ENCODE data around the gene TTPAL. TPM values are rescaled to one million over a fixed set of nuclear protein-coding genes. Genes with fewer than 3 reads are reported as not detected.

Gene TTPAL
- total and polyA plus RNA-seq, 2 of the 4 experiments (the other 2 are of a cell fraction): 8.2 to 18.1 TPM

DNA sequence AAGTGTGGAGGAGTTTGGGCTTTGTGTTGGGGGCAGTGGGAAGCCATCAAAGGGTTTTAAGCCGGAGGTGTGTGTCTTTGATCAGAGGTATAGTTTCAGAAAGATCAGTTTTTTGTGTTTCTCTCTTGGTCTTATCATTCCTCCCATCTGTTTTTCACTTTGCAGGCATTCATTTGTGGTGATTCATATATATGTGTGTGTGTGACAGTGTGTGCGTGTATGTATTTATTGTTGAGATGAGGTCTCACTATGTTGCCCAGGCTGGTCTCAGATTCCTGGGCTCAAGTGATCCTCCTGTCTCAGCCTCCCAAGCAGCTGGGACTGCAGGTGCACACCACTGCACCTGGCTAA lies 57.3 kb downstream of the TTPAL start:
- in situ Hi-C loops (cut with MboI; ENCODE audit: low sequenced_read_pairs): loop anchor here (10.0 kb wide), 1 partner anchor 72 kb away; no protein-coding TSS in a partner anchor

More for the DNA sequence above, 57.3 kb downstream of the TTPAL start:
- ChIA-PET POLR2A (ENCODE audit: unreplicated experiment) (no interaction called here), CTCF (no interaction called here)
- peak overlapping the region; percentile 35 for H2AK9ac ChIP-seq (replicated peaks; ENCODE audit: low read depth, low read length, poor library complexity)
- H3K56ac ChIP-seq (ENCODE audit: extremely low read depth, insufficient read depth, low read length): no peak overlapping the region
- peaks cover 15 to 21% of the 10 kb centered on the region in 2 experiments for H3K79me1 ChIP-seq (ENCODE audit: low read depth in 1 of 2, low read length in 2 of 2)
- H3K4me3 ChIP-seq (ENCODE audit: insufficient read depth, low read depth, low read length): no peak overlapping the region
- H3K4me1 ChIP-seq (ENCODE audit: control insufficient read depth, insufficient read depth, low read length): peaks cover 3% of the 10 kb centered on the region
- ATAC-seq (ENCODE audit: low read depth) (no peak), DNase-seq (peak; percentile 58)
- no CpG with 5 or more reads among the region's 2 CpGs for WGBS, 2 experiments (ENCODE audit: extremely low coverage in 2 of 2, insufficient read length in 1 of 2)
- intact Hi-C loops (cut with micrococcal nuclease): loop anchor here (5.0 kb wide), 2 partner anchors 39 to 199 kb away; no protein-coding TSS in a partner anchor
- no peak overlapping the region for H3K9ac ChIP-seq (ENCODE audit: low read depth, low read length)
- no peaks in the 10 kb centered on the region for H4K20me1 ChIP-seq (ENCODE audit: insufficient read depth, low read length)
- no peak overlapping the region for H3K18ac ChIP-seq (ENCODE audit: low read depth, low read length)
- H3K27me3 ChIP-seq (ENCODE audit: control insufficient read depth, insufficient read depth, low read length): no peaks in the 10 kb centered on the region
- dilution Hi-C loops (cut with HindIII; ENCODE audit: low sequenced_read_pairs, unreplicated experiment): no loop called here
- no peak overlapping the region for H2BK5ac ChIP-seq (ENCODE audit: low read depth, low read length, poor library complexity, severe bottlenecking)
- no peak overlapping the region; the same call in 1 of the 2 replicates for H3K23ac ChIP-seq (ENCODE audit: low read depth, low read length)
- H3K36me3 ChIP-seq (ENCODE audit: control insufficient read depth, insufficient read depth, low read length): no peaks in the 10 kb centered on the region
- H2BK15ac ChIP-seq (ENCODE audit: low read depth, low read length): no peak overlapping the region
- H2BK20ac ChIP-seq (ENCODE audit: low read depth, low read length): no peak overlapping the region
- peak overlapping the region; percentile 83 for H3K4me2 ChIP-seq (ENCODE audit: low read depth, low read length)
- no peak overlapping the region for H4K91ac ChIP-seq (ENCODE audit: insufficient read depth, low read depth, low read length)
- H2AK5ac ChIP-seq (ENCODE audit: low read depth, low read length): no peak overlapping the region; the same call in 1 of the 2 replicates
- no peak overlapping the region for H3K27ac ChIP-seq (ENCODE audit: insufficient read depth, low read length)
- peak; percentile 9; the same call in 1 of the 2 replicates for TF ChIP-seq FOS (IDR thresholded peaks at IDR 0.05; ENCODE audit: low read depth, low read length)
- no peak for TF ChIP-seq RFX5 (IDR thresholded peaks at IDR 0.05; ENCODE audit: low read depth, low read length)
- TF ChIP-seq CEBPB (IDR thresholded peaks at IDR 0.05; ENCODE audit: low read depth, low read length): no peak
- TF ChIP-seq, protein P1, sequence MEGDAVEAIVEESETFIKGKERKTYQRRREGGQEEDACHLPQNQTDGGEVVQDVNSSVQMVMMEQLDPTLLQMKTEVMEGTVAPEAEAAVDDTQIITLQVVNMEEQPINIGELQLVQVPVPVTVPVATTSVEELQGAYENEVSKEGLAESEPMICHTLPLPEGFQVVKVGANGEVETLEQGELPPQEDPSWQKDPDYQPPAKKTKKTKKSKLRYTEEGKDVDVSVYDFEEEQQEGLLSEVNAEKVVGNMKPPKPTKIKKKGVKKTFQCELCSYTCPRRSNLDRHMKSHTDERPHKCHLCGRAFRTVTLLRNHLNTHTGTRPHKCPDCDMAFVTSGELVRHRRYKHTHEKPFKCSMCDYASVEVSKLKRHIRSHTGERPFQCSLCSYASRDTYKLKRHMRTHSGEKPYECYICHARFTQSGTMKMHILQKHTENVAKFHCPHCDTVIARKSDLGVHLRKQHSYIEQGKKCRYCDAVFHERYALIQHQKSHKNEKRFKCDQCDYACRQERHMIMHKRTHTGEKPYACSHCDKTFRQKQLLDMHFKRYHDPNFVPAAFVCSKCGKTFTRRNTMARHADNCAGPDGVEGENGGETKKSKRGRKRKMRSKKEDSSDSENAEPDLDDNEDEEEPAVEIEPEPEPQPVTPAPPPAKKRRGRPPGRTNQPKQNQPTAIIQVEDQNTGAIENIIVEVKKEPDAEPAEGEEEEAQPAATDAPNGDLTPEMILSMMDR (conservative IDR thresholded peaks at IDR 0.05; ENCODE audit: low read depth, low read length): no peak
- BruUV-seq (replicated peaks): no TSS peak
- 0 out of 2 replicates have a peak, but pooled peaks cover 6% of the 10 kb centered on the region for H3K9me1 ChIP-seq (ENCODE audit: insufficient read depth, low read length)
- no peak overlapping the region for H2AFZ ChIP-seq (replicated peaks; ENCODE audit: low read length, poor library complexity)
- H4K8ac ChIP-seq (ENCODE audit: low read depth in 2 of 2, low read length in 2 of 2): no peak overlapping the region; a peak in 1 of 4 replicates
- H3K14ac ChIP-seq (replicated peaks; ENCODE audit: low read depth, low read length): no peak overlapping the region
- H3K4ac ChIP-seq (ENCODE audit: low read depth, low read length): peak overlapping the region; percentile 38; the same call in 1 of the 2 replicates
- no peaks in the 10 kb centered on the region for H3K9me3 ChIP-seq (ENCODE audit: control insufficient read depth, insufficient read depth, low read length)
- H4K5ac ChIP-seq (ENCODE audit: low read depth, low read length): no peak overlapping the region
- peak overlapping the region; percentile 28 for H2BK120ac ChIP-seq (ENCODE audit: low read depth, low read length)

Measured in IMR-90 (cell line).